H1 (cell line): ENCODE measurements around the gene LCMT1. TPM values are rescaled to one million over a fixed set of nuclear protein-coding genes. Genes with fewer than 3 reads are reported as not detected.

Experiments used
- polyA plus RNA-seq, 7 experiments: library from polyadenylated mRNA; depleted of rRNA in 3 of 7; stranded (reverse) in 5 of 7; unstranded in 2 of 7; fragments of >200 nt in 5 of 7; fragments of 200-250 nt in 2 of 7; gene quantifications; 1 replicate in 5 of 7; 2 replicates in 1 of 7; 4 replicates in 1 of 7; pipeline versions ENCODE4 v1.2.1 to v1.2.3, GENCODE V29; 2011 to 2013; ENCODE audit warnings: missing spikeins in 2 of 7, mixed read lengths in 2 of 7
- small RNA-seq: library from polyadenylated mRNA; stranded (forward); fragments of <200 nt; extraction: miRNeasy Mini kit (QIAGEN cat#:217004); gene quantifications from one replicate; pipeline ENCODE3, GENCODE V24; 2013; ENCODE audit not compliant: insufficient read depth
- total RNA-seq: library from RNA; stranded (reverse); fragmentation: NEBNext Ultra II Directional; extraction: Animal tissue kit (Norgen Biotek cat#: 25700); gene quantifications from 2 replicates; pipeline ENCODE4 v1.2.1, GENCODE V29; 2021

The LCMT1 gene
- total and polyA plus RNA-seq, 2 of the 8 experiments (the other 6 are each of a cell fraction or from before 2014, with no cell fraction given), result 61.0 to 80.8 TPM

Small RNA genes within 50 kb of the gene (small RNA-seq; reads per million reads assigned to genes)
- not detected for gene RN7SL557P

Other genes starting within 250 kb of the LCMT1 start
- gene ARHGAP17, start 96.4 kb upstream of the LCMT1 start, total RNA-seq, result 91.4 and 93.2 TPM in 2 replicates
- gene ARHGAP17, start 96.4 kb upstream of the LCMT1 start, polyA plus RNA-seq (2011; rRNA removed), result 28.5 and 37.7 TPM in 2 replicates
- not detected in 2 replicates for gene AQP8, start 105.2 kb downstream of the LCMT1 start, total RNA-seq
- not detected in 2 replicates for gene AQP8, start 105.2 kb downstream of the LCMT1 start, polyA plus RNA-seq (2011; rRNA removed)
- 11.0 and 11.6 TPM in 2 replicates for gene ZKSCAN2, start 146.1 kb downstream of the LCMT1 start, total RNA-seq
- 2.2 and 2.6 TPM in 2 replicates for gene ZKSCAN2, start 146.1 kb downstream of the LCMT1 start, polyA plus RNA-seq (2011; rRNA removed)